Endothelial cell of umbilical vein (primary cell): ENCODE results near the gene ARHGAP28. TPM values are rescaled to one million over a fixed set of nuclear protein-coding genes. Genes with fewer than 3 reads are reported as not detected.

ENCODE experiments used
- BruUV-seq: library from RNA; stranded (reverse); fragments of 400-500 nt; replicated peaks from 2 replicates; lab custom pipeline; 2021; lab: Mats Ljungman, UMichigan
- CTCF ChIA-PET: fragments of 300-600, 350-600 bp; sonication (Branson Sonifier 250); formaldehyde crosslinking; loops from one replicate; lab custom pipeline; 2021; ENCODE audit warnings: antibody characterized with exemption, inconsistent platforms; lab: Charles Lee
- POLR2A ChIA-PET: fragments of 300-600, 350-600 bp; sonication (Branson Sonifier 250); formaldehyde crosslinking; loops from one replicate; lab custom pipeline; 2021; ENCODE audit warnings: antibody characterized with exemption, inconsistent platforms; lab: Charles Lee
- DNase-seq: peaks from one replicate; pipeline ENCODE4 v3.0.0-alpha.2; 2011; ENCODE audit warnings: low read depth, low spot score
- FAIRE-seq: peaks from 2 replicates; lab custom pipeline; 2011; peaks lifted over from hg19 to GRCh38; lab: Jason Lieb, UNC
- H2AFZ ChIP-seq: 2 replicates; pipeline ENCODE4 v1.6.0; 2012; ENCODE audit warnings: low read depth, low read length, control low read depth, inconsistent platforms
- H3K27ac ChIP-seq: 2 replicates; pipeline ENCODE4 v1.5.1; 2011; ENCODE audit warnings: low read depth, mild to moderate bottlenecking, control low read depth, low read length, moderate library complexity; ENCODE audit not compliant: insufficient read depth
- H3K27me3 ChIP-seq, 2 experiments: 2 replicates each; pipeline versions ENCODE4 v1.6.0 to v1.6.1; 2011; ENCODE audit warnings: low read length in 2 of 2, mixed read lengths in 1 of 2; ENCODE audit not compliant: control insufficient read depth in 2 of 2, insufficient read depth in 2 of 2
- H3K36me3 ChIP-seq, 2 experiments: 2 replicates in 1 of 2; 3 replicates in 1 of 2; pipeline ENCODE4 v1.5.1; 2011; ENCODE audit warnings: low read length in 2 of 2, mild to moderate bottlenecking in 1 of 2, moderate library complexity in 1 of 2; ENCODE audit not compliant: control insufficient read depth in 2 of 2, insufficient read depth in 2 of 2; ENCODE audit errors: extremely low read depth in 1 of 2
- H3K4me1 ChIP-seq: 3 replicates; pipeline ENCODE4 v1.5.1; 2011; ENCODE audit warnings: mild to moderate bottlenecking, low read length; ENCODE audit not compliant: control insufficient read depth, insufficient read depth; ENCODE audit errors: extremely low read depth
- H3K4me2 ChIP-seq: 2 replicates; pipeline ENCODE4 v1.6.1; 2011; ENCODE audit warnings: low read length, control low read depth, mixed read lengths; ENCODE audit not compliant: insufficient read depth
- H3K4me3 ChIP-seq, 3 experiments: fragments of 200-600 bp in 1 of 3; sonication (generic), shearing (Covaris generic) in 1 of 3; replicated peaks in 1 of 3; 2 replicates each; pipeline ENCODE4 v1.5.1; 2011 to 2016; ENCODE audit warnings: control low read depth in 3 of 3, low read length in 3 of 3, mild to moderate bottlenecking in 2 of 3, inconsistent platforms in 1 of 3, low read depth in 1 of 3, moderate library complexity in 1 of 3; ENCODE audit not compliant: insufficient read depth in 1 of 3
- H3K79me2 ChIP-seq: 2 replicates; pipeline ENCODE4 v1.6.0; 2012; ENCODE audit warnings: low read length, inconsistent platforms; ENCODE audit not compliant: control insufficient read depth, insufficient read depth
- H3K9ac ChIP-seq: replicated peaks from 2 replicates; pipeline ENCODE3; 2011; ENCODE audit warnings: low read length, control low read depth; ENCODE audit not compliant: insufficient read depth; ENCODE audit errors: extremely low read depth
- H3K9me1 ChIP-seq: replicated peaks from 3 replicates; pipeline ENCODE4 v1.6.0; 2011; ENCODE audit warnings: mild to moderate bottlenecking, low read length; ENCODE audit not compliant: control insufficient read depth, insufficient read depth; ENCODE audit errors: extremely low read depth
- H3K9me3 ChIP-seq: replicated peaks from 2 replicates; pipeline ENCODE4 v1.5.1; 2012; ENCODE audit warnings: low read length, inconsistent platforms; ENCODE audit not compliant: control insufficient read depth, insufficient read depth
- H4K20me1 ChIP-seq: replicated peaks from 2 replicates; pipeline ENCODE3; 2011; ENCODE audit warnings: mild to moderate bottlenecking, low read length; ENCODE audit not compliant: control insufficient read depth, insufficient read depth; ENCODE audit errors: extremely low read depth
- CTCF ChIP-seq, 2 donors: IDR thresholded peaks; 1 replicate in 1 of 2; 2 replicates in 1 of 2; pipeline ENCODE4 v1.5.1; 2011; ENCODE audit warnings: low read length in 2 of 2, mild to moderate bottlenecking in 2 of 2, moderate library complexity in 2 of 2, control low read depth in 1 of 2, inconsistent platforms in 1 of 2, low read depth in 1 of 2; ENCODE audit not compliant: insufficient read depth in 1 of 2; ENCODE audit errors: extremely low read depth in 1 of 2
- EZH2 ChIP-seq: IDR thresholded peaks from 2 replicates; pipeline ENCODE4 v1.6.1; 2012; ENCODE audit warnings: borderline replicate concordance, low read depth, mild to moderate bottlenecking, moderate library complexity, low read length, inconsistent platforms; ENCODE audit not compliant: severe bottlenecking
- FOS ChIP-seq: IDR thresholded peaks from 2 replicates; pipeline ENCODE4 v1.6.1; 2011; ENCODE audit warnings: mild to moderate bottlenecking, low read length, moderate library complexity, borderline replicate concordance; ENCODE audit not compliant: insufficient read depth
- GATA2 ChIP-seq: IDR thresholded peaks from 2 replicates; pipeline ENCODE4 v1.7.0; 2011; ENCODE audit warnings: low read depth, mild to moderate bottlenecking, moderate library complexity, mixed read lengths, low read length; ENCODE audit not compliant: insufficient read length, insufficient read depth
- JUN ChIP-seq: IDR thresholded peaks from 2 replicates; pipeline ENCODE4 v1.6.1; 2011; ENCODE audit warnings: borderline replicate concordance, low read depth; ENCODE audit not compliant: insufficient read length, insufficient read depth
- MAX ChIP-seq: IDR thresholded peaks from 2 replicates; pipeline ENCODE4 v1.6.1; 2011; ENCODE audit not compliant: insufficient read depth, insufficient read length
- MYC ChIP-seq: IDR thresholded peaks from one replicate; pipeline ENCODE4 v1.6.1; 2011; ENCODE audit warnings: mild to moderate bottlenecking, low read depth, low read length
- POLR2A ChIP-seq: IDR thresholded peaks from 2 replicates; pipeline ENCODE4 v1.6.1; 2012; ENCODE audit warnings: low read depth, mild to moderate bottlenecking, control low read depth, low read length
- POLR2AphosphoS5 ChIP-seq: IDR thresholded peaks from 2 replicates; pipeline ENCODE4 v1.6.1; 2012; ENCODE audit warnings: low read depth, mild to moderate bottlenecking, control low read depth, low read length, moderate library complexity; ENCODE audit not compliant: insufficient read depth
- dilution Hi-C: fragments of 300-500 bp; cut with MboI; formaldehyde crosslinking; loops from one replicate; pipeline ENCODE4 v1.15.0; 2019; ENCODE audit warnings: low sequenced_read_pairs; ENCODE audit not compliant: extremely low pct_ligation_motif_present
- intact Hi-C: fragments of 100-400 bp; cut with micrococcal nuclease; formaldehyde crosslinking; loops from one replicate; pipeline ENCODE4 v1.10.0; 2022
- polyA plus RNA-seq, 4 experiments: library from polyadenylated mRNA; depleted of rRNA in 3 of 4; stranded (reverse) in 3 of 4; unstranded in 1 of 4; fragments of >200 nt; gene quantifications; 2 replicates each; pipeline versions ENCODE4 v1.2.1 to v1.2.3, GENCODE V29; 2011 to 2012; ENCODE audit warnings: missing spikeins in 1 of 4
- total RNA-seq: library from RNA; stranded (reverse); gene quantifications from 2 replicates; pipeline ENCODE4 v1.2.3, GENCODE V29; 2021

The ARHGAP28 gene
- total and polyA plus RNA-seq, 2 donors (not counting 3 experiments of a cell fraction or from before 2014, with no cell fraction given) = 3.8 to 23.4 TPM

GRCh38 chr18:6816154-6816553 lies 86.6 kb downstream of the ARHGAP28 start:
- Histone ChIP-seq H3K36me3 (no peaks in the 10 kb centered on the region), H2AFZ (no peak overlapping the region), H3K27me3 (peaks cover 0 to 2% of the 10 kb centered on the region in 2 experiments), H3K79me2 (no peaks in the 10 kb centered on the region), H3K4me1 (no peaks in the 10 kb centered on the region), H3K9me3 (no peaks in the 10 kb centered on the region), H4K20me1 (no peaks in the 10 kb centered on the region), H3K9ac (no peak overlapping the region), H3K27ac (no peak overlapping the region), H3K9me1 (no peaks in the 10 kb centered on the region), H3K4me3 (no peak overlapping the region), H3K4me2 (no peak overlapping the region)
- intact Hi-C loops (no loop called here), dilution Hi-C loops (no loop called here)
- POLR2A ChIA-PET = no interaction called here
- DNase-seq (no peak), FAIRE-seq (no peak)
- no peak for TF ChIP-seq GATA2
- TF ChIP-seq JUN = no peak
- no peak for TF ChIP-seq MYC
- TF ChIP-seq CTCF (IDR thresholded peaks at IDR 0.05; ENCODE audit: extremely low read depth in 1 of 2, insufficient read depth in 1 of 2, low read depth in 1 of 2, low read length in 2 of 2) = no peak
- TF ChIP-seq FOS = no peak
- no peak for TF ChIP-seq EZH2
- no peak for TF ChIP-seq POLR2A
- no peak for TF ChIP-seq MAX
- no peak for TF ChIP-seq POLR2AphosphoS5
- BruUV-seq = no TSS peak
- CTCF ChIA-PET = interaction anchor here (0.7 kb wide), 1 partner anchor 11 kb away, joined by 3 read pairs; no protein-coding TSS in a partner anchor
